Measurements from ENCODE around the gene OAS1.

The OAS1 gene

DNA sequence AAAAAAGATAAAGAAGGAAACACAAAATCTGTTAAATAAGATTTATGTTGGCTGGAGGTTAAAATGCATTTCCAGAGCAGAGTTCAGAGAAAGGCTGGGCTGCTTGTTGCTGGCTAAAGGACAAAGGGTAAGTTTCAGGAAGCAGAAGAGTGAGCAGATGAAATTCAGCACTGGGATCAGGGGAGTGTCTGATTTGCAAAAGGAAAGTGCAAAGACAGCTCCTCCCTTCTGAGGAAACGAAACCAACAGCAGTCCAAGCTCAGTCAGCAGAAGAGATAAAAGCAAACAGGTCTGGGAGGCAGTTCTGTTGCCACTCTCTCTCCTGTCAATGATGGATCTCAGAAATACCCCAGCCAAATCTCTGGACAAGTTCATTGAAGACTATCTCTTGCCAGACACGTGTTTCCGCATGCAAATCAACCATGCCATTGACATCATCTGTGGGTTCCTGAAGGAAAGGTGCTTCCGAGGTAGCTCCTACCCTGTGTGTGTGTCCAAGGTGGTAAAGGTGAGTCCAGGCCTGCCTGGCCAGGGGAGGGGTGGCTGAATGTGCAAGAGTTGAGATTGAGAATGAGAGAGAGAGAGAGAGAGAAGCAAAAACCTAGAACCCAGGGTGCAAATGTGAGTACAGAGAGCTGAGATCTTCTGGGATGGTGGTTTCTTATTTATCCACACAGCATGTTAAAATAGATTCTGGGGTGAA is at the start of gene OAS1:
Gene OAS1 (plus strand): TSS at position 251 of the 703 bp plus-strand sequence. CDS start 78 bp downstream, at position 329.
- DNase-seq (ENCODE audit: low read depth): peak; percentile 20

DNA sequence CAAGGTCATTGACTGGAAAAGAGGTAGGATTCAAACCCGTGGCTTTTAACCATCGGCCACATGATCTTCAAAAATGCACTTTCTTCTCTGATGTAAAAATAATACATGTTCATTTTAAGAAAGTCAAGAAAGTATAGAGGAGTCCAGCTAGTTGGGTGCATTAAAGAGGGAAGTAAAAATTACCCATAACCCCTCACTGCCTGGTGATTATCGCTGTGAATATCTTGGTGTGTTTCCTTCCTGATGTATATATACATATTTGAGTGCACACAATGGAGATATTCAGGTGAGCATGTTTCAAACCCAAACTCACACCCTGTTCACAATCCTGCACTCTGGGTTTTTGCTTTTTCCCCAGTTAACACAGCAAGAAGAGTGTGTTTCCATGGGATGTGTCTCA is 47.5 kb upstream of the OAS1 start:
- no peak for DNase-seq (ENCODE audit: low read depth)

GRCh38 chr12:112860181-112860580 is 46.6 kb upstream of the OAS1 start:
- no peak for DNase-seq (ENCODE audit: low read depth)

DNA sequence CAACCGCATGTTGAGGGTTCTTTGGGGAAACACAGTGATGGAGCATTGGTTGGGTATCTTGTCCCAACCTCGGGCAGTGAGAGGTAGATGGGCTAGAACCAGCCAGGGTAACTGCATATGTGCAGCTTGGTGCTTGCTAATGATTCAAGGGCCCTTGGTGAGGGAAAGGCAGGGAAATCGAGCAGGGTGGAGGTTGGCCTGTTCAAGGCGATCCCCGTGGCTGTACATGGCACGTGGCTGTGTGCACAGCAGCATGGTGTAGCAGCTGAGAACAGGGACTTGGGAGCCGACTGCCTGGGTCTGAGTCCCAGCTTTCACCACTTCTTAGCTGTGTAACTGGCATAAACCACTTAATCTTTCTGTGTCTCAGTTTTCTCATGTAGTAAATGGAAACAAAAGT is 45.5 kb upstream of the OAS1 start:
- no peak for DNase-seq (ENCODE audit: low read depth)

GRCh38 chr12:112862636-112863290 is 44.0 kb upstream of the OAS1 start:
- no peak for DNase-seq (ENCODE audit: low read depth)

DNA sequence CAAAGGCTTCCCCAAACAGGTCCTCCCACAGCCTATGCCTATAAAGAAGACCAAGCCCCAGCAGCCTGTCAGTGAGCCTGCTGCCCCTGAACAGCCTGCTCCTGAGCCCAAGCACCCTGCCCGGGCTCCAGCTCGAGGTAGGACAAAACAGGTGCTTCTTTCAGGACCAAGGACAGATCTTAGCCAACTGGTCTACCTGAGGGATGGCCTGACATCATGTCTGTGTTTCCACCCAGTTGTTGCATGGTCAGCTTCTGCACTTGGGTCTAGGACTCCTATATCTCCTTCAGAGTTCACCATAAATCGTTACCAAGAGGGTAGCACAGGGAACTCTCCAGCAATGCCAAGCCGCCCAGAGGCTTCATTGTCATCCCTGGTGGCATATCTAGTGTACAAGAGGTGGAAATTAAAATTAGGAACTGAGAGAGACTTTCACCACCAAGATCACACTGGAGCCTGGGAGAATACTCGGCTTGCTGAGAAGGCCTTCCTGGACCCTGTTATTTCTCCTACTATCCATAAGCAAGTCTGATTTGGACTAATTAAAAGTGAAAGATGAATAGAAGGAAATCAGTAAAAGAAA is 38.2 kb upstream of the OAS1 start:
- no peak for DNase-seq (ENCODE audit: low read depth)

DNA sequence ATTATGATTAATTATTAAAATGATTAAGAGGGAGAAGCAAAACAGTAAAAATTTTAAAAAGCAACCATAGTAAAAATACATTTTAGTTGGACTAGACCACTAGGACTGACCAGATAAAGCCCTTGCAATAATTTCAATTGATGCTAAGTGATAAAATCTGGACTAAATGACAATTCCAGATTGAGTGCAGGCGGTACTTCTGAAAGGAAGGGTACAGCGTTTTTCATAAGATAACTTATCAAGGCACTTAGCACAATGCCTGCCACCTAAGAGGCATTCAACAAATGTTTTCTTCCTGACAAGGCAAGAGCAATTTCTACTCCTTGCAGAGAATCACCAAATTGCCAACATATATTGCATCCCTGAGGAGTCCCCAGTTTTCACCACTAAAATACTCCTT is 37.7 kb upstream of the OAS1 start:
- DNase-seq (ENCODE audit: low read depth): no peak

GRCh38 chr12:112869778-112870177 is 37.0 kb upstream of the OAS1 start:
- DNase-seq (ENCODE audit: low read depth): no peak

- no peak for DNase-seq (ENCODE audit: low read depth)
Measured at GRCh38 chr12:112870267-112870980, 36.3 kb upstream of the OAS1 start.

DNA sequence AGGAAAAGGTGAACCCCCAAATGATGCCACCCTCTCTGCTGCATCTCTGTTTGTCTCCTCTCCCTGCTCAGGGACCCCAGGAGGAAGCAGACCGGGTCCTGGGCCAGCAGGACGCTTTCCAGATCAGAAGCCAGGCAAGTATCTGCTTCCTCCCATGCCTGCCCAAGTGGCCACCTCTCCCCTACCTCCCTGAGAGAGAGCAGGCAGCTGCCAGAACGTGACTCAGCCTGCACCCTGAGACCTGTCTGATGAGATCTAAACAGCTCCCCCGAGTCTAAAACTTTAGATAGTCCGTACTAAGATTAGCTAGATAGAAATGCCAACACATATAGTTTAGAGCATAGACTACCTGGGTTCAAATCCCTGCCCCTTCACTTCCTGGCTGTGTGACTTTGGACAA is 31.2 kb upstream of the OAS1 start:
- no peak for DNase-seq (ENCODE audit: low read depth)

DNA sequence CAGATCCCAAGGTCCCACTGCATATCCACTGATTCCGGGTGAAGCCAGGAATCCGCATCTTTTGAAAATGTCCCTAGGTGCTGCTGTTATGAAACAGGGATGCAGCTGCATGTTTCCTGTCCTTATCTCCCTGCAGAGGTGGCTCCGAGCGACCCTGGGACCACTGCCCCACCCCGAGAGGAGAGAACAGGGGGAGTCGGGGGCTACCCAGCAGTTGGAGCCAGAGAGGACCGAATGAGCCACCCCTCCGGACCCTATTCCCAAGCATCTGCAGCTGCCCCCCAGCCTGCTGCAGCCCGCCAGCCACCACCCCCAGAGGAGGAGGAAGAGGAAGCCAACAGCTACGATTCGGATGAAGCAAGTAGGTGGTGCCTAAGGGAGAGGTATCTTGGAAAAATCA is 30.3 kb upstream of the OAS1 start:
- DNase-seq (ENCODE audit: low read depth): no peak

- no peak for DNase-seq (ENCODE audit: low read depth)
Measured at GRCh38 chr12:112877006-112877405, 29.8 kb upstream of the OAS1 start.

- DNase-seq (ENCODE audit: low read depth): no peak
Measured at GRCh38 chr12:112878488-112878887, 28.3 kb upstream of the OAS1 start.

- no peak for DNase-seq (ENCODE audit: low read depth)
Measured at GRCh38 chr12:112879191-112879705, 27.5 kb upstream of the OAS1 start.

DNA sequence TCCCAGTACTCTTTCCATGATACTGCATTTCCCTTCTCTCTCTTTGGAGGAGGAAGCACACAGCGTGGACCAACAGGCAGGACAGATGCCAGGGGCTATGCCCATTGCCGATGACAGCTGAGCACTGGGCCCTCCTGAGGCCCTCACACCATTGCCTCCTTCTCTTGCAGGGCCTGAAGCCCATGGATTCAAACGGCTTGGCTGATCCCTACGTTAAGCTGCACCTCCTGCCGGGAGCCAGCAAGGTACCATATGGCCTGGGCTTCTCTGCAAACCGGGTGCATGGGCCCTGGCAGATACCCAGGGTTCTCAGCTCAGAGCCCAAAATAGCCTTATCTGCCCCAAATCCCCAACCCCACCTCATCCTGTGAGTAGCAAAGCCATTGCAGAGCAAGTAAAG is 25.2 kb upstream of the OAS1 start:
- DNase-seq (ENCODE audit: low read depth): no peak

DNA sequence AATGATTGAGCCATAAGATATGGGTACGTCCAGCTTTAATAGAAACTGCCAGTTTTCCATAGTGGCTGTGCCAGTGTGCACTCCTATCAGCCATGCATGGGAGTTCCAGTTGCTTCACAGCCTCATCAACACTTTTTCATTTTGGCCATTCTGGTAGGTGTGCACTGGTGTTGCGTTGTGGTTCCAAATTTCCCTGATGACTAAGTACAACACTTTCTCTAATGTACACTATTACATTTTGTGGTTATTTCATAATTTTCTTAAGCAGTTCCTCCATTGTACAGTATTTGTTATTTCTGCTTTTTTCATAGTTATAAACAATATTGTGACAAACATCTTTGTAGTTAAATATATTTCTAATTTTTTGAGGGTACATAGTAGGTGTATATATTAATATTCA is 21.5 kb upstream of the OAS1 start:
- no peak for DNase-seq (ENCODE audit: low read depth)

DNA sequence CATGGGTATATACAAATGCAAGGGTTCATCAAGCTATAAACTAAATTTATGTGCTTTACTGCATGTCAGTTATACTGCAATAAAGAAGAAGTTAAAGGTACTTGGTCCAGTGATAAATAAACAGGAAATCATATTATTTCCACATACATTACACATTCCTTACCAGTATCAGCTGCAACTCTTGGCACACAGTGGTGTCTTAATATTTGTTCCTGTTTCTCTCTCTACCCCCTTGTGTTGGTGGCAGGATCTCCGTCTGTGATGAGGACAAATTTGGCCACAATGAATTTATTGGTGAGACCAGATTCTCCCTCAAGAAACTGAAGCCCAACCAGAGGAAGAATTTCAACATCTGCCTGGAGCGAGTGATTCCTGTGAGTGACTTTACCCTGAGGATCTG is 19.2 kb upstream of the OAS1 start:
- no peak for DNase-seq (ENCODE audit: low read depth)

DNA sequence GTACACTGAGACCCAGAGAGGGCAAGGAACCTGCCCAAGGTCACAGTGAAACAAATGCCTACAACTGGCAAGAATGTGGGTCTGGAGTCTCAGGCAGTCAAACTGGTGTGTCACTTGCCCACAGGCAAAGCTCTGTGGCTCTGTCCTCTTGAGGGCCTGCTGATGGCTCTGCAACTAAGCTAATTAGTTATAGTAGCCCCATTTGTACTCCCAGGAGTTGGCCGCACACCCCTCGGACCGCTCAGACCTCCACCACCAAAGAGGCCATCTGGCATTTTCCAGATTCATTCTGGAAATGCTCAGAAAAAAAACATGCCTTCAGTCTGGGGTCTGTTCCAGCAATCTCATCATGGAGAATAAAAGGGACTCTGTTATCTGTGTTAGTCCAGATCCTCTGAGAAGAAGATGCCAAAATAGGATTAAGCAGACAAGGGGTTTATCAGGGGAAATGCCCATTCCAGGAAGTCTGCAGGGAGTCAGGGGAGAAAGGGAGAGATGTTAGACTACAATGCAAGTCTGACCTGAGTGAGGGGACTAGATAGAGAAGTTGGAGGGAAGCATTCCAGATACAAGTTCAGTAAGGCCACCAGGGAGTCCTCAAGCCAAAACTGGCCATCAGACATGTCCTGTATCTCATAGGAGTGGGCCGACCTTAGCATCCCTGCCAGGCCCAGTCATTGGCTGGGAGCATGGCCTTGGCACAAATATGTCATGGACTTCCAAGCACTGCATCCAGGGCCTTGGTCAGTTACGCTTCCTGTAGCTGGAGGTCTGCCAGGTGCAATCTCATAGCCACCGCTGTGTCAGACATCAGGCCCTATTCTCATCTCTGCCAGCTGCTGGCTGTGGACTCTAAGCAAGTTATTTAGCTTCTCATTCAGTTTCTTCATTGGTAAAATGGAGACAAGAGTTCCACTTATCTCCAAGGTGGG is 15.4 kb upstream of the OAS1 start:
- no peak for DNase-seq (ENCODE audit: low read depth)

DNA sequence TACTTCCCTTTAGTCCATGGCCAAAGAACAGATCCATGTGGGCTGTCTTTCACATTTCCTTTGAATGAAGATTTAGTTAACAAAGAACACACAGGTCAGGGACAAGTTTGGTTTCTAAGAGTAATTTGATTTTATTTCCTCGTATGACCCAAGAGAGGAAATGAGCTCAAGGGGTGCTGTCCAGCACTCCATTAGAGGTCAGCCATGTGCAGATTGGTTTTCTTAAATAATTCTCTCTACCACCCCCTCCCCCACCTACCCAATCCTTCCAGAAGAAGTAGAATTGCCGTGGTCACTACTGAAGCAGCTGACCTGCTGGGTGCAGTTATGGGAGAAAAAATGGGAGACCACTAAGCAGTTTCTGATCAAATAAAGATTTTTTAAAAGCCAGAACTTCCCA is 13.9 kb upstream of the OAS1 start:
- no peak for DNase-seq (ENCODE audit: low read depth)

DNA sequence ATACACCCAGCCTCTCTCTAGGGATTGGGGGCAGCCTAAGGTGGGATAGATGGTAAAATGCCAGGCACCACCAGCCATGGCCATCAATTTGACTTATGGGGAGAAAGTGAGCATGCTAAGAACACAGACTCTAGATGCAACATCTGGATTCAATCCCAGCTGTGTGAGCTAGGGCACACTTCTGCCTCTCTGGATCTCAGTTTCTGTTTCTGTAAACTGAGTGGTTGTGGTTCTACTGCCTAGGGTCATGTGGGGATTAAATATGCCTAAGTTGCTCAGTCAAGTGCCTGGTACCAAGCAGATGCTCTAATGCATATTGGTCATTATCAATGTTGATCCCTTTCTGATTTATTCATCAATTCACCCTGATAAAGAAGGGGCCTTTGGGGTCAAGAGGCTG is 12.6 kb upstream of the OAS1 start:
- no peak for DNase-seq (ENCODE audit: low read depth)

DNA sequence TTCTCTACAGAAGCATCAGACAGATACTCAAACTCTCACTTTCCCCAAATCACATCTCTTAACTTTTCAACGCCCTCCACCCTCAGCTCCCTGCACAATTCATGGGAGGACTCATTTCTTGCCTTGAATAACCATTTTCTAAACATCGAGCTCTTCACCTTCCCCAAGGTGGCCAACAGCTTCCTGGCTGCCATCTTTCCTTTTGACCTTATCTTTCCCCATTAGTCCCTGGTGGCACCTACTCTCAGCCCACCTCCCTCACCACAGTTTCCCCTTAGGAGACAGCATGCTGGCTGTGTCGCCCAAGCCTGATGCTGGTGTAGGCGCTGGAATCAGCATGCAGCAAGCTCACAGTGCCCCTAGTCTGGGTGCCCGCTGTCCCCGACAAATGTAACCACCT is 8.4 kb upstream of the OAS1 start:
- DNase-seq (ENCODE audit: low read depth): no peak

All from stimulated activated CD8-positive, alpha-beta memory T cell treated with anti-CD3 and anti-CD28 coated beads, Interleukin-12 subunit alpha, Interleukin-12 subunit beta, amount 100 ng/mL, for 1 hour (primary cell).